Measurements from ENCODE around the gene USH1C.

- TF ChIP-seq CTCF (IDR thresholded peaks at IDR 0.05) (no peak), POLR2A (IDR thresholded peaks at IDR 0.05) (no peak)
Measured at GRCh38 chr11:17517186-17517585, 27.0 kb downstream of the USH1C start.

All from adrenal gland (tissue), 5 donors.